HG03045 (cell line): ENCODE measurements around the gene PRSS22.

Experiments used
- ATAC-seq: cut with Tn5 transposase; IDR thresholded peaks from one replicate; pipeline ENCODE4 v1.9.1; 2021; ENCODE audit warnings: mild to moderate bottlenecking, moderate library complexity; ENCODE audit not compliant: unreplicated experiment

Gene PRSS22

DNA sequence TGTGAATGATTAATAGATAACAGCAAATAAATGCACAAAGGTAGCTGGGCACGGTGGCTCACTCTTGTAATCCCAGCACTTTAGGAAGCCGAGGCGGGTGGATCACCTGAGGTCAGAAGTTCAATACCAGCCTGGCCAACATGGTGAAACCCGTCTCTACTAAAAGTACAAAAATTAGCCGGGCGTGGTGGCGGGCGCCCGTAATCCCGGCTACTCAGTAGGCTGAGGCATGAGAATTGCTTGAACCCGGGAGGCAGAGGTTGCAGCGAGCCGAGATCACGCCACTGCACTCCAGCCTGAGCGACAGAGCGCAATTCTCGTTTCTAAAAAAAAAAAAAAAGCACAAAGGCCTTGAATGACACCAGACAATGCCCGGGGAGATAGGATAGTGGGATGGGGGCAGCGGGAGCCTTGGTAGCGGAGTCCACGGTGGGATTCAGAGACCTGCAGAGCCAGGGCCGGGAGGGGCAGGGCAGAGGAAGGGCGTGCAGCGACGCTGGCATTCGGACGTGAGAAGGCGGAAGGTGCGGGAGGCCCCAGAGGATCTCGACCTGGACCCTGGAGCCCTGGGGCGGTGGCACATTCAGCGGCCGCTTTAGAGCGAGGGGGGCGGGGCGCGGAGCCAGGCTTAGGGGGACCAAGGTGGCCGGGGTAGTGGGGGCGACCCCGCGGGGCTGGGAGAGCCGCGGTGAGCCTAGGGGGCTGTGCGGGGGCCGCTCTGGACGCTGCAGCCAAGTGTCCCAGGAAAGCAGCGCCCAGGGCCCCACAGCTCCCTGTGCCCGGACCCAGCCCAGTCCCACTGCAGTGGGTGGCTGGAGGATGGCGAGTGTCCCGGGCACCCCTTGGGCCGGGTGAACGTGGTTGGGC is 24.0 kb upstream of the PRSS22 start:
- ATAC-seq = peak; percentile 7

DNA sequence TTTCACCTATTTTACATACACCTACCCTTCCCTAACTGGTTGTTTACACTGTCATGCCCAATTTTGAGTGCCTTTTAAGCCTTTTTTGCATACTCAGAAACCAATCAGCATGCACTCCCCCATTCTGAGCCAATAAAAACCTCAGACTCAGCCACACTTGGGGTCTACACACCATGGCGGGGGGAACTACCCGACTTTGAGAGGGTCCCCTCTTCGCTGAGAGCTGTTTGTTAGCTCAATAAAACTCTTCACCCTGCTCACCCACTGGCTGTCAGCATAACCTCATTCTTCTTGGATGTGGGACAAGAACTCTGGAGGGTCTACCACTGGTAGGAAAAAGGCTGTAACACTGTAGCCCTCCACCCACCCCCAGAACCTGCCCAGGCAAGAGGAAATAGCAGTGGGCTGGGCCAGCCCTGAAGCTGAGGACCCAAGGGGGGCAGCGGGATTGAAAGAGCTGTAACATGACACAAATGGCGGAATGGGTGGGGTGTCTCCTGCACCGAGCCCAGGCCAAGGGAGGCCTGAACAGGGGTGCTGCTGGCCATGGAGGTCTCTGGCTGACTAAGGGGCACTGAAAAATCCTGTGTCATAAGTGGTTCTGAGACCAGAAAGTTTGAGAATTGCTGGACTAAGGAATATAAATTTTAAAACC is 22.0 kb upstream of the PRSS22 start:
- no peak for ATAC-seq

DNA sequence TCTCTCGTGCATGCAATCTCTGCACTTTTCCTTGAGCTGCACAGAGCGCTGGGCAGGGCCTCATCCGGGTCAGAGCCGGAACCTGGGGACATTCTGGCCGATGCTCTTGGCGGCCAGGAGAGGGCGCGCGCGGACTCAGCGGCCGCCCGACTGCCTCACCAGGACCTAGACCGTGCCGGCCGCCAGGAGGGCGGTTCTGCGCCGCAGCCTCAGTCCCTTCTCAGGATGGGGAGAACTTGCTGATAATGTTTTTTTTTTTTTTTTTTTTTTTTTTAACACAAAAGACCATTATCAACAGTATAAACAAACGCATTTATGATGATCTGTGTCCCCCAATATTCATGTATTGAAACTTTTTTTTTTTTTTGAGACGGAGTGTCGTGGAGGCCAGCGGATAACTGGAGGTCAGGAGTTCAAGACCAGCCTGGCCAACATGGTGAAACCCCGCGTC is 17.0 kb upstream of the PRSS22 start:
- no peak for ATAC-seq

DNA sequence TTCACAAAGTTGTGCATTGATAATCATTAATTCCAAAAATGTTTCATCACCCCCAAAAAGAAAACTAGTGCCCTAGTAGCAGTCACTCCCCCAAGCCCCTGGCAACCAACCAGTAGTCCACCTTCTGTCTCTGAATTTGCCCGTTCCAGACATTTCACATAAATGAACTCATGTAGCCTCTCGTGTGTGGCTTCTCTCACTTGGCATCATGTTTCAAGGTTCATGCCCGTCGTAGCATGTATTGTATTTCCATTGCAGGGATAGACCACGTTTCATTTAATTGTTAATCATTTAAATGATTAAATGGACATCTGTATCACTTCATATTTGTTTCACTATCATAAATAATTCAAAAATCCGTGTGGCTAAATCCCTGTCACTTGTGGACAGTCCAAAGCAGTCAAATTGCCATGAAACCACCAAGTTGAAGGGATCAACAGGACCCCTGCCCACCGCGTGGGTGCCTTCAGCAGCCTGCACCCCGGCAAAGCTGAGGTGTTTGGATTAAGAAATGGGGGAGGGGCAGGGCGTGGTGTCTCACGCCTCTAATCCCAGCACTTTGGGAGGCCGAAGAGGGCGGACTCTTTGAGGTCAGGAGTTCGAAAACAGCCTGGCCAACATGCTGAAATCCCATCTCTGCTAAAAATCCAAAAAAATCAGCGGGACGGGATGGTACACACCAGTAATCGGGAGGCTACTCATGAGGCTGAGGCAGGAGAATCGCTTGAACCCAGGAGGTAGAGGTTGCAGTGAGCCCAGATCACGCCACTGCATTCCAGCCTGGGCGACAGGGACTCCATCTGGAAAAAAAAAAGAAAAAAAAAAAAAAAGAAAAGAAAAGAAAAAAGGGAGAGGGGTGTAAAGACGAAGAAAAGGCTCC is 16.3 kb upstream of the PRSS22 start:
- ATAC-seq = no peak

DNA sequence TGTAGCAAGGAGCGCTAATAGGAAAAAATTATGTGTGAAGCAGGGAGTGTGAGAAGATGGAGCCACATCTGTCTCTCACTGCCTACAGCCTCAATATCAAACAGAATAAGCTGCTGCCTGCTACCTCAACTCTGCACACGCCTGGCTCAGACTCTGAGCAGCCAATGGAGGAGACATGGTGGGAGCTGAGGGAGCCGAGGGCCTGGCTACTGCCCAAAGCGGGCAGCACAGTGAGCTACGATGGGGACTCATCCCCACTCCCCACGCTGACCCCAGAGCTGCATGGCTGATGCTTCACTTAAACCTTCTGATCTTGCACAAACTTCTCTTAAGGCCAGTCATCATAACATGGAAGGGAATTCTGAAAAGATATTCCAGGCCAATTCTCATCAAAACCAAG is 14.0 kb upstream of the PRSS22 start:
- ATAC-seq = no peak

DNA sequence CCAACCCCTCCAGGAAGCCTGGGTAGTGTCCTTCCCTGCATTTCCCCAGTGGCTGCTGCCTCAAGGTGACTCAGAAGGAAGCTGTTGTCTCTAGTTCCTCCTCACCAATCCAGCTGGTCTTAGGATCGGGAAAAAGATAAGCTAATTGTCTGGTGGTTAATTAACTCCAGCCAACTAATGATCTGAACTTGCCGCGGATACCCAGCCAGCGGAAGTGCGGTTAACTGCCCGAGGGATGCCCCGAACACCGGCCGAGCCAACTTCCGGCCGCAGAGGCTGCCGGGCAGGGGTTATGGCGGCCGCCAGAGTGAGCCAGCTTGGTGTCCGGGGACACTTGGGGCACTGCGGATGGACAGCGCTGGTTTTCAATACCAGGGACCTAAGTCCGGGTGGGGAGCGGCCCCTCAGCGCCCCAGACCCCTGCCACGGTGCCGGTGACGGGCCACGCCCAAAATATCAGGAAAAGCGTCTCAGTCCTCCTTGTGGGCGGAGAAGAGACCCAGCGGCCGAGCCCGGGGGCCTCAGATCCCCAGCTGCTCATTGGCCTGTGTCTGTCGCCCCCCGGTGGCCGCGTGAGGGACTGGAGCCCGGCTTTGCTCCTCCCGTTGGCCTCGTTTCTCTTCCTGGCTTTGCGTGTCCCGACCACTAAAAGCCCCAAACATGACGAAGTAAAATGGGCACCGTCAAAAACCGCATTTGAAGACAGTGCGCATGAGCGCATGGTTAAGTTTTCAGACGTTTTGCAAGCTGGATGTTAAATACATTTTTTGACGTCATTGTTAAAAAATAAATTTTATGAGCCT is 10.2 kb upstream of the PRSS22 start:
- peak; percentile 84 for ATAC-seq

DNA sequence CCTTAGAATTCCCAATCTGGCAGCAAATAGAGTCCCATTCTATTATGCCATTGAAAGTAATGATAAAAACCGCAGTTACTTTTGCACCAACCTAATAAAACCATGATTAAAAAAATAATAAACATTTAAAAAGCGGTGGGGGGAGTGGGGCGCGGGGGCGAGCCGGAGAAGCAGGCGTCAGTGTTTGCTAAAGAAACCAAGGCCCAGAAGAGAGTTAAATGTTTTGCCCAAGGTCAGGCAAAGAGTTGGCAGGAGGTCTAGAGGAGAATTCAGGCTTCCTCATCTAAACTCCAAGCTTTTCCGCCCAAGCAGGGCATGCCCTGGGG is 9.7 kb upstream of the PRSS22 start:
- ATAC-seq = no peak

DNA sequence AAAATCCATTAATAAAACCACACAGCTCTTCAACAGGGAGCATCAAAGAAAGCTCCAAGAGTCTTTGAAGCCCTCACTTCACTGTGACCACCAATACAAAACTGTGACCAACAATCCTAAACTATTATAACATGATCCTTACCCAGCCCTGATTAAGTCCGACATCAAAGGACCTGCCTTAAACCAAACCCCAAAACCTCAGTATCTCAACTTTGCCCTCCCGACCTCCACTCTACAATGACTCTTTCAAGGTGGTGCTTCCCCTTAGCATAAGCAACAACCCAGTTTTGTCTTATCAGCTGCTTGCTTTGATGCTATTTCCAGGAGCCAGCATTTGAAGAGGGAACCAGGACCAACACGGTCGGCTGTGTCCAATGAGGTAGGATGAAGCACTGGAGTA is 8.5 kb upstream of the PRSS22 start:
- no peak for ATAC-seq

DNA sequence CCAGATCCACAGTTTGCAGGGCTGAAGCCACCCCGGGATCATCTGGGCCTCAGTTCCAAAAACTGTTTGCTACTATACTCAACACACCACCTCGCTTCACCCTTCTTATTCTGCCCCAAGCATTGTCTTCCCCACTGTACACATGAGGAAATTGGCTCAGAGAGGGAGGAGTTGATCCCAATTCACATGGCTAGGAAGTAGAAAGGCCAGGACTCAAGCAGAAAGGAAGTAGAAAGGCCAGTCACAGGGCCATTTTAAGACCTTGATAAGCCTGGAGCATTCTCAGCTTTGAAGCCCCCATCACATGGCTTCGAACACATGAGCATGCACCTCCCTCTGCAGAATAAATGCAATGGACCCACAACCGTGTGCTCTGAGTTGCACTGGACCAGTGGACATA is 7.7 kb upstream of the PRSS22 start:
- ATAC-seq = no peak

DNA sequence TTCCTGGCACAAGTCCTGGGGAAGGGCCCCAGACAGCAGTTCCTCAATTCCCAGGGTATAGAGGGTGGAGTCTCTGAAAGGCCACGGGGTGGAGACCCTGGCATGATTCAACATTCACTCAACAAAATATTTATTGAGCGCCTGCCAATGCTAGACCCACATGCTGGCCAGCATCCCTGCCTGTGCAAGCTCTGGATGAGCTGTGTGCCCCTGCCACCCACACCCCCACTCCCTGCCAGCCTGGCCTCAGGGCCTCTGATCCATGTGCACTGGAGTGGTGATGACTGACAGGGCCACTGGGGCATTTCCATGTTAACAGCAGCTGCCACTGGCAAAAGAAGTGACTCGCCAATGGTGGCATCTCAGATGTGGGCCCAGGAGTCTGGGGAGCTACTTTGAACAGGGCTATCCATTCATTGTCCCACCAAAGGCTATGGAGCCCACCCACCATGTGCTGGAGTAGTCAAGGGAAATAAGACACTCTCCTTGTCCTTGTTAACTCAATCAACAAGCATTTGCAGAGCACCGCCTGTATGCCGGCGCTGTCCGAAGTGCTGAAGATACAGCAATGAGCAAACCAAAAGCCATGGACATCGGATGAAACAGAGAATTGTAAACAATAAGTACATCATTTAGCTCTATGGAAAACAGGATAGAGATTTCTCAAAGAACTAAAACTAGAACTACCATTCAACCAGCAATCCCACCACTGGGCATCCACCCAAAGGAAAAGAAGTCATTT is 3.0 kb upstream of the PRSS22 start:
- no peak for ATAC-seq

DNA sequence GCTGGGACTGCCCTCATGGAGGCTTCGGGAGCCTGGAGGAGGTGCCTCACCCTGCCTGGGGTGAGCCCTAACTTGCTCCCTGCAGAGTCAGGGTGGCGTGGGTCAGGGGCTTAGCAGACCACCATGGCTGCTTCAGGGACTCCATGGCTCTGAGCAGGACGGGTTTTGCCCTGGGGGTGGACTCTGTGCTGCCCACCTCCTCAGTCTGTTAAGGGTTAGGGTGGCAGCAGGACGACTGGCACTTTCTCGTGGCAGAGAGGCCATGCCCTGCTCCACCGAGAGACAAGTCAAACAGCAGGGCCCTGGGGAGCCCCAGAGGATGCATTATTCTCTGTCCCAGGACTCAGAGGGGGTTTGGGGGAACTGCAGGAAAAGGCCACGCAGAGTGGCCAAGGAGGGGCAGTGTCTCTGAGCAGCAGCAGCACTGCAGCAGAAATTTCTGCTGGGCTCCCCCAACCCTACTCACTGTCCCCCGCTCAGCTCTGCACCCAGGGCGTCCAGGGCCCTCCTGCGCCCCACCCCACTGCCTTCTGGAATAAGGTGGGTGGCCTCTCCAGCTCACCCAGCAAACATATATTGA is 1.8 kb upstream of the PRSS22 start:
- ATAC-seq = no peak

DNA sequence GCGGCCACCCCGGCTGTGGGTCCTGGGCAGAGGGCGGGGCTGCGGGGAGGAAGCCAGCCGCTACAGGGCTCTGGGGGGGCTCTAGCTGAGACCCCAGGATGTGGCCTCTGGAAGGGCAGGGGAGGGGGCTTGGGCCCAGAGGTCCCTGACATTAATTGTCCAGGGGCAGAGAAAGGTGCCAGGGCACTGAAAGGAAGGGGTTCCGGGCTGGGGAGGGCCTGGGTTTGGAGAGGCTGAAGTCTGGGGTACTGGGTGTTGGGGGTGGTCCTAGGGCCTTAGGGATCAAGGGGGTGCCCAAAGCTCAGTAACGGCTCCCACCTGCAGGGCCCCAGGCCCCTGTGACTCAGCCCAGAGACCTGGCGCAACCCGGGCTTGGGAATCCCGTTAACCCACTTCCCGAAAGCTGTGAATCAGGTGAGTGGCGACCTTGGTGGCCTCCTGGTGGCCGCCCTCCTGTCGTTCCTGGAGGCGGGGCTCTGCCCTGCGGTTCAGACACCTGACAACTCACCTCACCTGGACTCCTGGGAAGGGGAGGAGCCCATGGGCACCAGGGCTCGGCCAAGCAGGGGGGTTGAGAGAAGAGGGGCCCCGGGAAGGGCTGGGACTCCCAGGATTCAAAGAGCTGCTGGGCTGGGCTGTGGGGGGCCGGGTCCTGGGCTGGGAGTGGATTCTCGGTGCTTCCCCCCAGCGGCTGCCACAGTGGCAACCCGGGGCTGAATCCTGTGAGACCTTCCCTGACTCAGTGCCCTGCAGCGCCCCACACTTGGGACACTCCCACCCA is 465 bp upstream of the PRSS22 start:
- ATAC-seq = no peak

DNA sequence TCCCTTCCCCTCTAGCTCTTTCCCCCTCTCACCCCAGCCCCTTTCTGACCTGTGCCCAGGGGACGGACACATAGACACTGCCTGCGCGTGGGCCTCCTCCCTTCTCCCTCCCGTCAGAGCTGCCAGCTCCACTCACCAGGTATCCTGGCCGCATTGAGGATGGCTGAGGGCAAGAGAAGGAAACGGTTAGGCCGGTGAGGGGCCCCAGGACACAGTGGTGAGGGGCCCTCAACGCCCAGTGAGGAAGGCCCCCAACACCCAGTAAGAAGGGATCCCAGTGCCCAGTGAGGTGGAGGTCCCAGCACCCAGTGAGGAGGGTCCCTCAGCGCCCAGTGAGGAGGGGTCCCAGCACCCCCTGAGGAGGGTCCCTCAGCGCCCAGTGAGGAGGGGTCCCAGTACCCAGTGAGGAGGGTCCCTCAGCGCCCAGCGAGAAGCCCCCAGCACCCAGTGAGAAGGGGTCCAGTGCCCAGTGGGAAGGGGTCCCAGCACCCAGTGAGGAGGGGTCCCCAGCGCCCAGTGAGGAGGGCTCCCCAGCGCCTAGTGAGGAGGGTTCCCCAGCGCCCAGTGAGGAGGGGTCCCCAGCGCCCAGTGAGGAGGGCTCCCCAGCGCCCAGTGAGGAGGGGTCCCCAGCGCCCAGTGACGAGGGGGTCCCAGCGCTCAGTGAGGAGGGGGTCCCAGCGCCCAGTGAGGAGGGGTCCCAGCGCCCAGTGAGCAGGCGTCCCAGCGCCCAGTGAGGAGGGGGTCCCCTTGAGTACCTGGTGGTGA is 1.1 kb downstream of the PRSS22 start:
- no peak for ATAC-seq

DNA sequence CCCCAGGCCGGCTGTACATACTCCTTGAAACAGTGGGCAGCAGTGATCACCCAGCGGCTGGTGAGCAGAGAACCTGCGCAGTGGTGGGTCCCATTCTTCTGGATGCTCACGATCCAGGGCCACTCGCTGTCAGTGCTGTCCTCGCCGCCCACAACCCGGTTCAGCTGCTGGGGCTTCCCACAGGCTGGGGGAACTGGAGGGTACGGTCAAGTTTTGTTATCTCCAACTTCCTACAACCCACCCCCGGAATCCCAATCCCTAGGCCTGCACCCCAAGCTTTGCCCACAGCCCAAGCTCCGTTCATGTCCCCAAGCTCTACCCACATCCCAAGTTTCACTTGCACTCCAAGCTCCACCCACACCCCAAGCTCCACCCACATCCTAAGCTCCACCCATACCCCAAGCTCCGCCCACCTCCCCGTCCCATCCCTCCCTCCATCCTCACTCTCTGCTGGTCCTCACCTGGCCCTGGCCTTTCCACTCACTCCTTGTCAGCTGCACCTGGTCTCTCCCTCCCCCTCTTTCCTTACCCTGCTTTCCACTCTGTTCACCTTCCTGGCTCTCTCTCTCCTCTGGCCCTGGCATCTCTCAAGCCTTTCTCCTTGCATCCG is 1.8 kb downstream of the PRSS22 start:
- no peak for ATAC-seq

DNA sequence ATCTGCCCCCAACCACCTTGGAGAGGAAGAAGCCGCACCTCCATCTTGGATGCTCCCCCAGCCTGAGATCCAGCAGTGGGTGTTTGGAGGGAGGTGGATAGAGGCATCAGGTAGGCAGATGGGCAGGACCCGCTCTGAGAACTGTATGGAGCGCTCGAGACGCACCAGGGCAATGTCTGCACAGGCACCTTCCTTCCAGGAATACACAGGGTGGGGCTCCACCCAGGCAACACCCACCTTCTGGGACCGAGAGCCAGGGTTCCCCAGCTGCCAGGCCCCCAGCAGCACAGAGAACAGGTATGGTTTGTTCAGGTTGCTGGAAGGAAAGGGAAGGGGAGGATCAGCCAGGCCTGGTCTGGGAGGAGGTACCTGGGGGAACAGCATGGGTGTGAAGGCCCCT is 2.4 kb downstream of the PRSS22 start:
- ATAC-seq = no peak

DNA sequence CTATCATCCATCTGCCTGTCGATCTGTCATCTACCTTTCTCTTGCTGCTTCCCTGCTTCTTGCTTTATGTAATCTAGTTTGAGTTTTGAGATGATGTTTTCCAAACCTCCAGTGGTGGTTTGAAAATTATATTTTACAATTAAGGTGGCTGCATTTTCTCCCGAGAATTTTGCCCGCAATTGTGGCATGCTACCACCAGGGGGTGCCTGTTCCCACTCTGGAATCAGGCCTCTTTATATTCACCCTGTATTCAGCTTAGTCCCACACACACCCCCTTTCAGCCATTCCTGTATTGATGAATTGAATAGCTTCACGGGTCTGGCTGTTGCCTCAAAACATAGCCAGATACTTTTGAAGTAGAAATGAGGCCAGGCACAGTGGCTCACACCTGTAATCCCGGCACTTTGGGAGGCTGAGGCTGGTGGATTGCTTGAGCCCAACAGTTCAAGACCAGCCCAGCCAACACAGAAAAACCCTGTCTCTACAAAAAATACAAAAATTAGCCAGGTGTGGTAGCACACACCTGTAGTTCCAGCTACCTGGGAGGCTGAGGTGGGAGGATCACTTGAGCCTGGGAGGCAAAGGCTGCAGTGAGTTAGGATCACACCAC is 3.2 kb downstream of the PRSS22 start:
- no peak for ATAC-seq

DNA sequence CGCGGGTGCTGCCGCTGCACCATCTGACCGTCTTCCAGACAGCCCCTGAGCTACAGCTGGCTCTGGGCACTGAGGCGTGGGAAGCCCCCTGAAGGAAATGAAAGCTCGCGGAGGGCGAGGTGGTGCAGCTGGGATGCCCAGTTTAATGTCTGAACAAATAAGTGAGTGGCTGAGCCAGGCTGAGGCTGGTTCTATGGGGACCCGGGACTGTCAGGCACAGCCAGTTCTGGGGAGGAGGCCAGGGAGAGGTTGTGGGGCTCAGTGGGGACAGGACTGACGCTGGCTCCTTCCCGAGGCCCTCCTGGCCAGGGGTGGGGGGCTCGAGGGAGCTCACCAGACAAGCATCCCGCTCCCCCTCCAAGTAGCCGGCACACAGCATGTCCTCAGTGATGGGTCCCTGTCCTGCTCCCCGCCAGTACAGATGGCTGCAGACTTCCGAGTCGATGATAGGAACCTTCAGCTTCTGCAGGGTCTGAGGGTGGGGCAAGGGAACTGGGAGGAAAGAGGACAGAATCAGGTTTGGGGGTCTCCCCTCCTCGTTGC is 4.4 kb downstream of the PRSS22 start:
- ATAC-seq = no peak
